GM12872 (cell line): ENCODE results near the gene TPPP.
"Not testable (repeated sequence)": the region's sequence is repeated elsewhere in the genome, so short reads cannot be mapped to it uniquely, and the experiment has no call there.

Experiments used
- TF ChIP-seq, protein P1 (sequence below): IDR thresholded peaks from 3 replicates; pipeline ENCODE4 v1.5.1; 2011; ENCODE audit warnings: low read depth, mild to moderate bottlenecking, low read length, moderate library complexity; ENCODE audit not compliant: insufficient read depth

The TPPP gene

DNA sequence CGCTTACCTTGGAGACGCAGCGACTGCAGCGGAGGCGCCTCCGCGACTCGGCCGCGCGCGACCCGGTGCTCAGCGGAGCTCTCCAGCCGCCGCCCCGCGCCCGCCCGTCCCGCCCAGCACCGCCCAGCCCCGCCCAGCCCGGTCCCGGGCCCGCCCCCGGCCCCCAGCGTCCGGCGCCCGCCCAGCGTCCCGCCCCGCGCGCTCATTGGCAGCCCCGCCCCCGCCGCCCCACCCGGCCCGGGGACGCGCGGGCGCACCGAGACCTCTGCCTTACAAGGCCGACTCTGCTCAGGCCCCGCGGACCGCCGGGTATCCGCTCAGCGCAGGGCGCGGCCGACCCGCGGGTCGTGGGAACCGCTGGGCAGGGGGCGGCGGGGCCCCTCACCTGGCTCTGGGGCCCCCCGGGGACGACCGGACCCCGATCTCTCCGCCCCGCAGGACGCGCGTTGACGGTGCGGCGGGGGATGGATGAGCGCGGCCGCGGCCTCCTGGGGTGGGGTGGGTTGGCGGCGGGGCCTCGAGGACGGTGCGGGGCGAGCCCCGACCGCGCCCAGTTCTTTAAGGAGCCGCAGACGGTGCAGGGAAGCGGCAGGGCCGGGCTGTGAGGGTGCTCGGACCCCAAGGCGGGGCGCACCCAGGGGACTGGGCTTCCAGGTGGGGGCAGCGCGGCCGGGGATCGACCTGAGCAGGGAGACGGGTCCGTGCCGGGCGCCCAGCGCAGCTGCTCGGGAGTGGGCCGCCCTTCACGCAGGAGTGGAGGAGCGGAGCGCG lies at the start of gene TPPP:
TPPP (minus strand) TSS at position 82 of the 771 bp plus-strand sequence. CDS start 15,292 bp downstream, outside the sequence.
- TF ChIP-seq, protein P1, sequence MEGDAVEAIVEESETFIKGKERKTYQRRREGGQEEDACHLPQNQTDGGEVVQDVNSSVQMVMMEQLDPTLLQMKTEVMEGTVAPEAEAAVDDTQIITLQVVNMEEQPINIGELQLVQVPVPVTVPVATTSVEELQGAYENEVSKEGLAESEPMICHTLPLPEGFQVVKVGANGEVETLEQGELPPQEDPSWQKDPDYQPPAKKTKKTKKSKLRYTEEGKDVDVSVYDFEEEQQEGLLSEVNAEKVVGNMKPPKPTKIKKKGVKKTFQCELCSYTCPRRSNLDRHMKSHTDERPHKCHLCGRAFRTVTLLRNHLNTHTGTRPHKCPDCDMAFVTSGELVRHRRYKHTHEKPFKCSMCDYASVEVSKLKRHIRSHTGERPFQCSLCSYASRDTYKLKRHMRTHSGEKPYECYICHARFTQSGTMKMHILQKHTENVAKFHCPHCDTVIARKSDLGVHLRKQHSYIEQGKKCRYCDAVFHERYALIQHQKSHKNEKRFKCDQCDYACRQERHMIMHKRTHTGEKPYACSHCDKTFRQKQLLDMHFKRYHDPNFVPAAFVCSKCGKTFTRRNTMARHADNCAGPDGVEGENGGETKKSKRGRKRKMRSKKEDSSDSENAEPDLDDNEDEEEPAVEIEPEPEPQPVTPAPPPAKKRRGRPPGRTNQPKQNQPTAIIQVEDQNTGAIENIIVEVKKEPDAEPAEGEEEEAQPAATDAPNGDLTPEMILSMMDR = not testable (repeated sequence)

DNA sequence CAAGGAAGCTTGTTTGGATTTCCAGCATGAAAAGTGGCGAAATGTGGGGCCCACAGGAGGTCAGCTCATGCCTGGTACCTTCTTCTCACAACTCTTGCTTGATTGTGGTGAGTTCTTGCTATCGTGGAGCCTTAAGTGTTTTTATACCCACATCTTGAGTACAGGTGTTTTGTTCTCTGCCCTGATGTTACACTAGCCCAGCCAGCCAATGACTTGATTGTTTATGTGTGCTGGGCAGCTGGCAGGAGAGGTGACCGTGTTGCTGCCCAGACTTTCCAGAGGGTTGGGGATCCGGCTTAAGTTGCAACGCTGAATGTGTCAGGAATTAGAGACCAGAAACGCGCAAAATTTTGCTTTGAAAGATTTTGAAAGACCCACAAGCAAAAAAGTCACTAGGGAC lies 24.0 kb upstream of the TPPP start:
- TF ChIP-seq, protein P1 = no peak

DNA sequence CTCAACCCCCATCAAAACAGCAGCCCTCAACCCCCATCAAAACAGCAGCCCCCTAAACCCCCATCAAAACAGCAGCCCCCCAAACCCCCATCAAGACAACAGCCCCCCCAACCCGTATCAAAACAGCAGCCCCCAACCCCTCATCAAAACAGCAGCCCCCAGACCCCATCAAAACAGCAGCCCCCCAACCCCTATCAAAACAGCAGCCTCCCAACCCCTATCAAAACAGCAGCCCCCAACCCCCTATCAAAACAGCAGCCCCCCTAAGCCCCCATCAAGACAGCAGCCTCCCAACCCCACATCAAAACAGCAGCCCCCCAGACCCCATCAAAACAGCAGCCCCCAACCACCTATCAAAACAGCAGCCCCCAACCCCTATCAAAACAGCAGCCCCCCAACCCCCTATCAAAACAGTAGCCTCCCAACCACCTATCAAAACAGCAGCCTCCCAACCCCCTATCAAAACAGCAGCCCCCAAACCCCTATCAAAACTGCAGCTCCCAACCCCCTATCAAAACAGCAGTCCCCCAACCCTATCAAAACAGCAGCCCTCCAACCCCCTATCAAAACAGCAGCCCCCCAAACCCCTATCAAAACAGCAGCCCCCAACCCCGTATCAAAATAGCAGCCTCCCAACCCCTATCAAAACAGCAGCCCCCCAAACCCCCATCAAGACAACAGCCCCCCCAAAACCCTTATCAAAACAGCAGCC lies 1.2 kb downstream of the TPPP start:
- TF ChIP-seq, protein P1 = no peak

DNA sequence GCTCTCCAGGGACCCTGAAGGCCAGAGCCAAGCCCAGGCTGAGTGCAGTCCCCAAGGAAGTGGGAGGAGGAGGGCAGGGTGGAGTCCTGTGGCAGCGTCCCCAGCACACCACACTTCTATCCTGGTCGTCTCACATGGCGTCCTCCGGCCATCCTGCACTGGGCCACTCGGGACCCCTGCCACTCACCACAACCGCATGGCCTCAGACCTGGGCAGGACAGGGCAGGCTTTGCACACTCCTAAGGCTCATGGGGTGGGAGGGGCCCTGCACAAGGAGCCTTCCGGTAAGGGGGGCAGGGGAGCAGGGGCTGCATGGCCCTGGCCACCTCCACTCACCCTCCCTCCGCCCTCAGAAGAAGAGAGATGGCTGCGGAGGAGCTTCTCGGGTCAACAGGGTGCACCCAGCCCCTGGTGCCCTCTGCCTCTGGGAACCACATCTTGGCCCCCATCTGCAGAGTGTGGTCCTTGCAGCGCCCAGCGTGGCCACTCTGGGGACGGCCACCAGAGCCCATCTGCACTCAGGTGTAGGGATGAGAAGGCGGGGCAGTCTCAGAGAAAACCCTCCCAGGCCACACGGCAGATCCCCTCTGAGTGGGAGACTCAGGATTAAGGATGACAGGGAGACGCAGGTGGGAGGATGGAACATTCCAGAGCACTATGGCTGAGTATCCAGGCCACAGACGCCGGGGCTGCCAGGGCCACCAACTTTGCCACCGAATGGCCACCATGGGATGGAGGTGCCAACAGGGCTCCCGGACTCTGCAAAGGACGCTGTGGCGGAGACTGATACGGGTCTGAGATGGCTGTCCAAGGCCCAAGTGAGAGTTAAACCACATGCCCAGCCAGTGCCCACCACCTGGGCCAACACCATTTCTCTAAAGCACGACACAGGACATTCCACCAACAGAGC lies 7.6 kb downstream of the TPPP start:
- TF ChIP-seq, protein P1 = no peak

DNA sequence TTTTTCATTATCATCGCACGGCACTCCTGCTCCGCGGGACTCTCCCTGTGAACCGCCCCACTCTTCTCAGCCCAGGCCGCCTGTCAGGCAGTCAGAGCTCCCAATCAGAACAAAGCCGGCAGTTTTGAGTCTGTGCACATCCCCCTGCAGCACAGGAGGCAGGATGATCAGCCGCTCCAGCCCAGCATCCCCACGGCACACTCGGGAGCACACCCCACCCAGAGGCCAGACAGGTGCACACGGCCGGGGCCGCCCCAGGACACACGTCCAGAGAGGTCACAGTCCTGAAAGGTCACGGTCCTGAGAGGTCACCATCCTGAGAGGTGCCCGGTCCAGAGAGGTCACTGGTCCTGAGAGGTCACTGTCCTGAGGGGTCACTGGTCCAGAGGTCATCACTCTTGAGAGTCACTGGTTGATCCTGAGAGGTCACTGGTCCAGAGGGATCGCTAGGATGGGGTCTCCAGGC lies 8.4 kb downstream of the TPPP start:
- TF ChIP-seq, protein P1 = no peak

DNA sequence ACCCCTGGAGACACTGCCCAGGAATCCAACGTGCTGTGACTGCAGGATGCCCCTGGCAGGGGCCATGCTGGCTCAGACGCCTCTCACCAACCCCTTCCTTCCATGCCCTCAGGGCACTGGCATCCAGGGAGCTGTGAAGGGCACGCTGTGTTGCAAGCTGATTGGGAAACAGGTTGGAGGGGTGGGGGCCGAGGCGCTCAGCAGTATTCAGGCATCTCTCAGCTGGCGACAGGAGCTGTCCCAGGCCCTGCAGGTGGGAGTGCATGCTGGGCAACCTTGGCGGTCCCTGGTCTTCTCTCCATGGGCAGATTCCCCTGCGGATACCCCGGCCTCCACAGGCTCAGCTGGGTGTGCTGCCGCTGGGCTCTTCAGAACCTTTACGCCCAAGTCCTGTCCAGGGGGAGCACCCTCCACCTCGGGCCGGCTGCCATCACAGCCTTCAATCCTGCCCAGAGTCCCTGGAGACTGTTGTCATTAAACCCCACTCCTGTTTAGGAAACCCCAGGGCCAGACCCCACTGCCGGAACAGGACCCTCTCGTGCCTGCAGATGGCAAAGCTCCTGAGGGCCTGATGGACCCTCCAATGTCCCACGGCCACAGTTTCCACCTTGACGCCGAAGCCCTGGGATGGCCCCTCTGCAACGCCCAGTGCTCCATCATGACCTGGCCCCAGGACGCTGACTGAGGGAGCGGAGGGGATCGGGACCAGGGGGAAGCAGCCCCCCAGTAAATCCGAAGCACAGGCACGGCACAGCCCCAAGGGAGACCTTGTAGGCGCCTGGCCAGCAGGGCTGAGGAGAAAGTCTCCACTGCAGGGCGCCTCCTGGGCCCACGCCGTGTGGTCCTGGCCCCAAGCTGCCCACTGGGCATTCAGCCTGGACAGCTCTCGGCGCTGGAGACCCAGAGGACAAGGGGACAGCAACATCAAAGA lies 9.3 kb downstream of the TPPP start:
- TF ChIP-seq, protein P1 = no peak
